HK-2 (cell line): Measurements from ENCODE around the gene OR5V1.
"Not testable (repeated sequence)": the region's sequence is repeated elsewhere in the genome, so short reads cannot be mapped to it uniquely, and the experiment has no call there.

Experiments
- DNase-seq: peaks from one replicate; pipeline ENCODE4 v3.0.0-alpha.2; 2018; ENCODE audit not compliant: unreplicated experiment

OR5V1 gene

DNA sequence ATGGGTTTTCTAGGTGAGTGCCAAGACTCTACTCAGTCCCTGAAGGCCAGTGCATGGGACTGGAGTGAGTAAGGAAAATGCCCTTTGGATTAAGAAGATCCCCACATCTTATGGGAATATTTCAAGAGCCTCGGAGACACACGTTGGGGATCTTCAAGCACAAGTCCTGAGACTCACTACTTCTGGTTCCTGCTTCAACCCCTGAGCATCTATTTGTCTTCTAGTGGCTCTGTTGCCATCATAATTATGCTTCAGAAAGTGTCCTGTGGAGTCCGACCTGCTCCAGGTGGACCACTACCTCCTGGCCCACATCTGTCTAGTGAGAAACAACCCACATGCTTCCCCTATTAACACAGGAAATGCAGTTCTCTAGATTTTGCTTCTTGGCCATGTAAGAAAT is at the start of gene OR5V1:
Gene OR5V1, minus strand, starts transcription at position 101 of the 400 bp plus-strand sequence. CDS start 12,670 bp downstream, outside the sequence.
- DNase-seq, result no peak

DNA sequence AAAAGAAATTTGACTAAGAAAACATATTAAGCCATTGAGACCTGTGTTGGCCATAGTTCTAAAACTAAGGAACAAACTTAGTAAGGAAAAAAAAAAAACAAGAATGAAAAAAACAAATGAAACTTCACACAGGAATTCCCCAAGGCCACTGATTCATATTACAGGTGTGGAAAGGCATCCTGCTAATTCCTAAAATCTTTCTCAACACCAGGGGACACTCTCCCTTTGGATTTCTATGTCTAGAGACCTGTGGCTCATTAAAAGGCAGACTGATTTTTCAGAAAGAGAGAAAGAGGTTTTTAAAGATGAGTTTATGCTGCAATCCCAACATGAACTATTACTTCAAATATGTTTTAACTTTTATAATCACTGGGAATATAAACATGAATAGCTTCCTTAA is 45.9 kb upstream of the OR5V1 start, which contains the start of gene OR12D1:
Gene OR12D1, plus strand, starts transcription at position 341 of the 400 bp plus-strand sequence.
- DNase-seq, result no peak

DNA sequence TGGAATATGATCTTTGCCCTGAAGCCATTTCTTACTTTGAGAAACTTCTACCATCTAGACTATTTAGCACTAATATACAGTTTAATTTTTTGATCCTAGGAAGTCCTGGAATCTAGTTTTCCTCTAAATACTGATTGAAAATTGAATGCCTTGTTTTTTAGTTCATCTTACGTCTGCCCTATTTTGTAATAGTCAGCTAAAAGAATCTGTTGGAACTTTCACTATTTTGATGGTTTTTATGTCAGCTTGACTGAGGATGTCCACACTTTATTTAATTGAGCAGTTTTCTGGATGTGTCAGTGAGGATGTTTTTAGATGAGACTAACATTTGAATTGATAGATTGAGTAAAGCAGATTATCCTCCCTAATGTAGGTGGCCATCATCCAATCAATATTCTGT is 35.1 kb upstream of the OR5V1 start:
- no peak for DNase-seq

DNA sequence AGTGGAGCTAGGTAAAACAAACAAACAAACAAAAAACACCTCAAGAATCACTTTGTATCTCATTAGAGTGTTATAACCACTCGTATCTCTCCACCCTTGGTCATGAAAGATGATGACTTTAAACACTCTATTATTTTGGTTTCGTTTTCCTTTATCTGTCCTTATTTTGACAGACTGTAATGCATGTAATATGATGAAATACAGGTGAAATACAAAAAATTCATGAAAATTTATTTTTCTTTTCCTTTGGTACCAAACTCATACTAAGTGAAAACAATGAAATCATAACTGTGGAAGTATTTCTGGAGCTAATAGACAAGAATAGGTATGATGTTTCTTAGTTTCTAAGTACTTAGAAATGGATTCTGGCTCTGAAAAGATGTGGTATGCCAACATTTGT is 30.9 kb upstream of the OR5V1 start:
- no peak for DNase-seq

DNA sequence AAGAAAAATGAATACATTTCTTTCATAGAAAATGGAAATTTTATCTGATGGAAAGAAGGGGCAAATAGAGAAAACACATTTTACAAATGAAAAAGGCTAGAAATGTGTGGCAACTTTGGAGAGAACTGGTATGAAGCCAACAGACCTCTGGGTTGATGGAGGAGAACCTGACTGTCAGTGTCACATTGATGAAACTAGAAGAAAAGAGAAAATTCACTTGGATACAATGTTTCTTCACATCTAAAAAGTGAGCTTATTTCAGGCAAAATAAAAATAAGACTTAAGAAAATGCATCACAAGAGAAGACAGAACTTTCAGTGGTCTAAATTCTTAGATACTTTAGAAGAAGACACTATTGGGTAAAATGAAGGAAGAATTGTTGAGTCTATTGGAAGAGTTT is 26.7 kb upstream of the OR5V1 start, which contains the start of gene OR12D2:
Gene OR12D2, plus strand, starts transcription at position 301 of the 400 bp plus-strand sequence. CDS start 1,069 bp downstream, outside the sequence.
- no peak for DNase-seq

DNA sequence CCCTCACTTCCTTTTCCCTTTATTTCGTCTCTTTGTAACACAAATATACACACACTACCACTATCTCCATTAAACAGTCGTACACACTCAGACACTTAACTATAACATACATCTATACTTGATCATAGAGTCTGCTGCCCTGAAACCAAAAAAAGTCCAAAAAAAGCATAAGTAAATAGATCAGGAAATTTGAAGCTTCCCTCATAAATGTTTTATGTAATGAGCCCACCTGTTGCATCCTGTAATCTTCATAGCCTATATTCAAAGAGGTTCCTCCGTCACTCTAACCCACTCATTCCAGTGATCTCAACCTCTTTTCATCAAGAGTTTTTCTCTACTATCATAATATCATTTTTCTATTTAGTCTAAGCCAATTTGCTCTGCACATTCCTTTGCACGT is 19.9 kb upstream of the OR5V1 start:
- no peak for DNase-seq

- DNase-seq, result no peak
Observed at GRCh38 chr6:29376003-29376402, 7.3 kb upstream of the OR5V1 start.

GRCh38 chr6:29375191-29375590 is 6.5 kb upstream of the OR5V1 start, which contains the start of gene OR12D3:
Gene OR12D3 (minus strand): TSS chr6:29375291. CDS start chr6:29375287, 4 bp downstream.
- DNase-seq, result no peak

GRCh38 chr6:29355603-29356002 is 13.1 kb downstream of the OR5V1 start:
- no peak for DNase-seq

DNA sequence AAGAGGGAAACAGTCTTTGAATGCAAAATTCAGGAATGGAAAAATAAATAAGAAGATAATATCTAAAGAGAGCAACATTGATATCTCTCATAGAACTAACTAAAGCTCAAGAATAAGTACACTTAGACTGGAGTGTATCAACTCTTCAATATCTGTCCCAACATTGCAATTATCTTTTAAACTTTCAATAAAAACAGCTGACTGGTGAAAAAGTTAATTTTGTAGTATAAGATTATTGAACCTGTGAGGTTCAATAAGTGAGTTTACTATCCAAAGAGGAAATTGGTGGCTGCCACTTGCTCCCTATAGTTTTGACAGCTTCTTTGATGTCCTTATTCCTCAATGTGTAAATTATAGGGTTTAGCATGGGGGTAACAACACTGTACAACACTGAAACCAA is 13.7 kb downstream of the OR5V1 start:
- no peak for DNase-seq

DNA sequence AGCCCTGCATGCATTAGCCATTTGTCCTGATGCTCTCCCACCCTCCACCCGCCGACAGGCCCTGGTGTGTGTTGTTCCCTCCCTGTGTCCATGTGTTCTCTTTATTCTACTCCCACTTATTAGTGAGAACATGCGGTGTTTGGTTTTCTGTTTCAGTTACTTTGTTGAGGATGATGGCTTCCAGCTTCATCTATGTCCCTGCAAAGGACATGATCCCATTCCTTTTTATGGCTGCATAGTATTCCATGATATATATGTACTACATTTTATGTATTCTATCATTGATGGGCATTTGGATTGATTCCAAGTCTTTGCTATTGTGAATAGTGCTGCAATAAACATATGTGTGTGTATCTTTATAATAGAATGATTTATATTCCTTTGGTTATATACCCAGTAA is 19.3 kb downstream of the OR5V1 start:
- not testable (repeated sequence) for DNase-seq

DNA sequence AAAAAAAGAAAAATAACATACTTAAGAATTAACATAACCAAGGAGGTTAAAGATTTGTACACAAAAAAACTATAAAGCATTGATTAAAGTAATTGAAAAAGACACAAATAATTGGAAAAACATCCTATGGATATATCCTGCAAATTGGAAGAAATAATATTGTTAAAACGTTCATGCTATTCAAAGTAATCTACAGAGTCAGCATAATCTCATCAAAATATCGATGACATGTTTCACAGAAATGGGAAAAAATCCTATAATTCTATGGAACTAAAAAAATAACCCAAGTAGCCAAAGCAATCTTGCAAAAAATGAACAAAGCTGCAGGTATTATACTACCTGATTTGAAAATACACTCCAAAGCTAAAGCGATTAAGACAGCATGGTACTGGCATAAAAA is 23.3 kb downstream of the OR5V1 start:
- no peak for DNase-seq

- DNase-seq, result no peak
Observed at GRCh38 chr6:29336269-29336668, 32.4 kb downstream of the OR5V1 start.

DNA sequence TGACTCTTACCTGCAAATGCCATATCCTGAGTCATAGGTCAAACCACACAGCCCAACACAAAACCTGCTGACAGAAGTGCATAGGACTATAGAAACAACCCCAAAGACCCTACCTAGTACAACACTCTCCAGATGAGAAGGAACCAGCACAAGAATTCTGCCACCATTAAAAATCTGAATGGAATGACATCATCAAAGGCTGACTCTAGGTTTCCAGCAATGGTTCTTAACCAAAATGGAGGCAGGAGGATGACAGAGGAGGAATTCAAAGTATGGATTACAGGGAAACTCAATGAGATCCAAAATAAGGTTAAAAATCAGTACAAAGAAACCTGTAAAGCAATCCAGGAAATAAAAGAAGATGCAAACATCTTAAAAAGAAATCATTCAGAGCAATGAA is 36.0 kb downstream of the OR5V1 start:
- DNase-seq, result no peak

- no peak for DNase-seq
Observed at GRCh38 chr6:29325777-29326176, 42.9 kb downstream of the OR5V1 start.

GRCh38 chr6:29323332-29323731 is 45.3 kb downstream of the OR5V1 start:
- not testable (repeated sequence) for DNase-seq

GRCh38 chr6:29319931-29320330 is 48.7 kb downstream of the OR5V1 start:
- DNase-seq, result no peak
